ENCODE measurements around the gene HDHD3. TPM values are rescaled to one million over a fixed set of nuclear protein-coding genes. Genes with fewer than 3 reads are reported as not detected.

Gene HDHD3
- total RNA-seq, 1 donor from 2014 or later, result 7.2 TPM

DNA sequence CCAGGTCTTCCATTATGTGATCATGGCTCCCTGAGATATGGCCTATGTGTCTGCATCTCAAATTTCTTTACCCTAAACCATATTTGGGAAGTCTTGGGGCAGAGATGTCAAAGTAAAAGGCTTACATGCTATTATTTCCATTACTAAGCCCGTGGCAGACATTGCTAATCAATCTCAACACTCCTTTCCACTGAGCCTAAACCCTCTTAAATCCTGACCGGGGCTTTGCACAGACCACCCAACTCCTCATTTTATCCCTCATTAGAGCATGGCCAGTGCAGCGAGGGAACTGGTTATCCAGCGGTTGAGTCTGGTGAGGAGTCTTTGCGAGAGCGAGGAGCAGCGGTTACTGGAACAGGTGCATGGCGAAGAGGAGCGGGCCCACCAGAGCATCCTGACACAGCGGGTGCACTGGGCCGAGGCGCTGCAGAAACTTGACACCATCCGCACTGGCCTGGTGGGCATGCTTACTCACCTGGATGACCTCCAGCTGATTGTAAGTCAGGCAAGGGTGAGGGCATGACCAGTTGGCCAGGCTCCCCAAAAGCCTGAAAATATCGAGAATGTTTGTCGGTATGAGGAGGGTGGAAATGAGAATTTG is 16.4 kb downstream of the HDHD3 start:
- Mint-ChIP-seq H3K36me3 (ENCODE audit: unreplicated experiment) (no peaks in the 10 kb centered on the region), H3K4me3 (ENCODE audit: unreplicated experiment) (no peak overlapping the region), H3K4me1 (ENCODE audit: low read depth, unreplicated experiment) (no peaks in the 10 kb centered on the region), H3K27ac (ENCODE audit: unreplicated experiment) (no peak overlapping the region), H3K27me3 (ENCODE audit: unreplicated experiment) (peaks cover 3% of the 10 kb centered on the region), H3K9me3 (ENCODE audit: unreplicated experiment) (no peaks in the 10 kb centered on the region)
- no peak for DNase-seq
- TF ChIP-seq, protein P1, sequence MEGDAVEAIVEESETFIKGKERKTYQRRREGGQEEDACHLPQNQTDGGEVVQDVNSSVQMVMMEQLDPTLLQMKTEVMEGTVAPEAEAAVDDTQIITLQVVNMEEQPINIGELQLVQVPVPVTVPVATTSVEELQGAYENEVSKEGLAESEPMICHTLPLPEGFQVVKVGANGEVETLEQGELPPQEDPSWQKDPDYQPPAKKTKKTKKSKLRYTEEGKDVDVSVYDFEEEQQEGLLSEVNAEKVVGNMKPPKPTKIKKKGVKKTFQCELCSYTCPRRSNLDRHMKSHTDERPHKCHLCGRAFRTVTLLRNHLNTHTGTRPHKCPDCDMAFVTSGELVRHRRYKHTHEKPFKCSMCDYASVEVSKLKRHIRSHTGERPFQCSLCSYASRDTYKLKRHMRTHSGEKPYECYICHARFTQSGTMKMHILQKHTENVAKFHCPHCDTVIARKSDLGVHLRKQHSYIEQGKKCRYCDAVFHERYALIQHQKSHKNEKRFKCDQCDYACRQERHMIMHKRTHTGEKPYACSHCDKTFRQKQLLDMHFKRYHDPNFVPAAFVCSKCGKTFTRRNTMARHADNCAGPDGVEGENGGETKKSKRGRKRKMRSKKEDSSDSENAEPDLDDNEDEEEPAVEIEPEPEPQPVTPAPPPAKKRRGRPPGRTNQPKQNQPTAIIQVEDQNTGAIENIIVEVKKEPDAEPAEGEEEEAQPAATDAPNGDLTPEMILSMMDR (IDR thresholded peaks at IDR 0.05; ENCODE audit: partially characterized antibody, unreplicated experiment), result no peak

DNA sequence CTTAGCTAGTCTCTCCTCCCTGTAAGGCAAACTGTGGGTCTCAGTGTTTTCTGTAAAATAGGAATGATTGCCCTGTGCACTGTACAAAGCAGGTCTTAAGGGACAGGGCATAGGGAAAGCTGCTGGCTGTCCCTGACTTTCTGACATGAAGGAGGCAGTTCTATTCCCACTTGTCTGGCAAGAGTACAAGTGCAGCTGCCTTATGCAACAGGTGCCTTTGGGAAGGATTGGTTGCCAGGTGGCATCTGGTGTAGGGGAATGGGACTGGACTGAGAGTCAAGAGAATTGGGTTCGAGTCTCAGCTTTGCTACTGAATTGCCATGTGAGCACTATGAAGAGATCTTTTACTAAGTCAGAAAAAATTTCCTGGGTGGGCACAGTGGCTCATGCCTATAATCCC is 17.4 kb downstream of the HDHD3 start:
- Mint-ChIP-seq H3K9me3 (ENCODE audit: unreplicated experiment) (no peaks in the 10 kb centered on the region), H3K27ac (ENCODE audit: unreplicated experiment) (no peak overlapping the region), H3K4me3 (ENCODE audit: unreplicated experiment) (no peak overlapping the region), H3K27me3 (ENCODE audit: unreplicated experiment) (peaks cover 3% of the 10 kb centered on the region), H3K36me3 (ENCODE audit: unreplicated experiment) (no peaks in the 10 kb centered on the region), H3K4me1 (ENCODE audit: low read depth, unreplicated experiment) (no peaks in the 10 kb centered on the region)
- no peak for DNase-seq
- TF ChIP-seq, protein P1 (IDR thresholded peaks at IDR 0.05; ENCODE audit: partially characterized antibody, unreplicated experiment), result no peak

DNA sequence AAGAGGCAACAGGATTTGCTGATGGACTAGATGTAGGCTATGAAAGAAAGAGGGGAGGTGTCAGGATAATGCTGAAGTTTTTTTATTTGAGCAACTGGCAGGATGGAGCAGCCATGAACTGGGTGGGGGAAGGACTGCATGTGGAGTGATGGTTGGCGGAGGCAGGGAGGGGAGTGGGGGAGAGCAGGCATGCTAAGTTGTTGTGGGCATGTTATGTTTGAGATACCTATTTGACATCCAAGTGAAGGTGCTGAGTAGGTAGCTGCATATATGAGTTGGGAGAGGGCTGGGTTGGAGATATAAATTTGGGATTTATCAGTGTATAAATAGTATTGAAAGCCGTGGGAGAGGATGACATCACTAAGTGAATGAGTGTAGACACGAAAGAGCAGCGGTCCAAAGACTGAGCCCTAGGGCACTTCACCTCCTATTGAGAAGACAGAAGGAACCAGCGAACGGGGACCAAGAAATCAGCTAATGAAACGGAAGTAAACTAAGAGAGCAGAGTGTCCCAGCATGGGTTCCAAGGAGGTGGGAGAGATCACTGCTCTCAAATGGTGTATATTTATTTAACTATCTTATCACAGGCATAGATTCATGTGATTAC is 20.0 kb downstream of the HDHD3 start:
- H3K9me3 Mint-ChIP-seq (ENCODE audit: unreplicated experiment), result no peaks in the 10 kb centered on the region
- DNase-seq, result no peak
- no peak overlapping the region for H3K4me3 Mint-ChIP-seq (ENCODE audit: unreplicated experiment)
- H3K27ac Mint-ChIP-seq (ENCODE audit: unreplicated experiment), result no peak overlapping the region
- no peaks in the 10 kb centered on the region for H3K36me3 Mint-ChIP-seq (ENCODE audit: unreplicated experiment)
- no peaks in the 10 kb centered on the region for H3K4me1 Mint-ChIP-seq (ENCODE audit: low read depth, unreplicated experiment)
- TF ChIP-seq, protein P1 (IDR thresholded peaks at IDR 0.05; ENCODE audit: partially characterized antibody, unreplicated experiment), result no peak
- peaks cover 10% of the 10 kb centered on the region for H3K27me3 Mint-ChIP-seq (ENCODE audit: unreplicated experiment)

DNA sequence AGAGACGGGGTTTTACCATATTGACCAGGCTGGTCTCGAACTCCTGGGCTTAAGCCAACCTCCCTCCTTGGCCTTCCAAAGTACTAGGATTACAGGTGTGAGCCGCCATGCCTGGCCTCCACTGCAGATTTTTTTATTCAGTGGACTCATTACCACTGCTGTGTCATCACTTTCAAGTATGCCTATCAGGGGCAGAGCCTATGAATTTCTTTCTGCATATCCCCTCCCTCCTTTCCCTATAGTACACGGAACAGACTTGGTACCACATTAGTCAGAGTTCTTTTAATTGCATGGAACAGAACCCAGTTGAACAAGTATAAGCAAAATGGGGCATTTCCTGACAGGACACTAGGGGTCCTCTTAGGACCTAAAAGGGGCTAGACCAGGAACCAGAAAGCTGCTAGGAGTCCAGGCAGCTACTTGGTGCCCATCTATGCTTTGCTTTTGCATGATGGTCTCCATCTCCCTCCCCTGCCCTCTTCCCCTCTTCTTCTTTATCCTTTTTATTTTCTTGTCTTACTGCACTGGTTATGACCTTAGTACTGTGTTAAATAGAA is 21.7 kb downstream of the HDHD3 start:
- Mint-ChIP-seq H3K27ac (ENCODE audit: unreplicated experiment) (no peak overlapping the region), H3K4me3 (ENCODE audit: unreplicated experiment) (no peak overlapping the region), H3K36me3 (ENCODE audit: unreplicated experiment) (no peaks in the 10 kb centered on the region), H3K4me1 (ENCODE audit: low read depth, unreplicated experiment) (peaks cover 2% of the 10 kb centered on the region), H3K27me3 (ENCODE audit: unreplicated experiment) (peaks cover 17% of the 10 kb centered on the region), H3K9me3 (ENCODE audit: unreplicated experiment) (peaks cover 2% of the 10 kb centered on the region)
- TF ChIP-seq, protein P1 (IDR thresholded peaks at IDR 0.05; ENCODE audit: partially characterized antibody, unreplicated experiment), result no peak
- no peak for DNase-seq

DNA sequence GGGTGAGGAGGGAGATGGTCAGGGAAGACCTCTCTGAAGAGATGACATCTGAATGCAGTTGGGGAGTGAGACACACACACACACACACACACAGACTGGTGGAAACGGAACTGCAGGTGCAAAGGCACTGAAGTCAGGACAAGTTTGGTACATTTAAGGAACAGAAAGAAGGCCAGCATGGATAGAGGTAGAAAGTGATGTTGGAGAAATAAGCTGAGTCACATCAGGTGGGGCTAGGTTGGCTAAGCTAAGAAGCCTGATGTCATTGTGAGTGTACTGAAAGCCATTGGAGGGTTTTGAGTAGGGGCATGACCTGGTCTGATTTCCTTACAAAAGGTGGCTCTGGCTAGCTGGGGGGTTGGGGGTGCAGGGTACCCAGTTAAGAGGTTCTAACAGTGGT is 24.4 kb downstream of the HDHD3 start:
- peaks cover 4% of the 10 kb centered on the region for H3K9me3 Mint-ChIP-seq (ENCODE audit: unreplicated experiment)
- H3K36me3 Mint-ChIP-seq (ENCODE audit: unreplicated experiment), result no peaks in the 10 kb centered on the region
- no peak overlapping the region for H3K4me3 Mint-ChIP-seq (ENCODE audit: unreplicated experiment)
- no peak overlapping the region for H3K27ac Mint-ChIP-seq (ENCODE audit: unreplicated experiment)
- no peak for DNase-seq
- peaks cover 2% of the 10 kb centered on the region for H3K4me1 Mint-ChIP-seq (ENCODE audit: low read depth, unreplicated experiment)
- H3K27me3 Mint-ChIP-seq (ENCODE audit: unreplicated experiment), result peaks cover 21% of the 10 kb centered on the region
- TF ChIP-seq, protein P1 (IDR thresholded peaks at IDR 0.05; ENCODE audit: partially characterized antibody, unreplicated experiment), result no peak
